ENCODE measurements around the gene MATK. TPM values are rescaled to one million over a fixed set of nuclear protein-coding genes. Genes with fewer than 3 reads are reported as not detected.

The MATK gene
- polyA plus RNA-seq, 1 experiment = not detected

DNA sequence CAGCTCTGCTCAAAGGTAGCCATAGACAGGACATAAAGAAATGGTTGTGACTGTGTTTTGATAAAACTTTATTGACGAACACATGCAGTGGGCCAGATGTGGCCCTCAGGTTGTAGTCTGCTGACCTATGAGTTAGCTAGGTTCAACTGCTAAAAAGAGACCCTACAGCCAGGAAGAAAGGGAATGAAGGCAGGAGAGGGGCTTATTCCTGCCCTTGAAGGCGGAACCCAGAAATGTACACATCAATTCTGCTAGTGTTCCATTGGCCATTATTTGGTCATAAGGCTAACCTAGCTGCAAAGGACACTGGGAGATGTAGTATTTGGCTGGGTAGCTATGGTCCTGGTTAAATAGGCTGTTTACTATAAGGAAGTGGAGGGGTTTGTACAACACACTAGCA lies 42.7 kb downstream of the MATK start:
- Histone ChIP-seq H3K27ac (ENCODE audit: low read depth, low read length) (no peak overlapping the region), H3K4me3 (ENCODE audit: low read depth, low read length) (no peak overlapping the region), H3K27me3 (ENCODE audit: control insufficient read depth, insufficient read depth, low read length) (peaks cover 5% of the 10 kb centered on the region), H3K9me3 (ENCODE audit: control insufficient read depth, insufficient read depth, low read length) (no peaks in the 10 kb centered on the region; the same call in 1 of the 2 replicates)
- ChIA-PET POLR2A (no interaction called here), CTCF (no interaction called here)
- TF ChIP-seq, protein P1, sequence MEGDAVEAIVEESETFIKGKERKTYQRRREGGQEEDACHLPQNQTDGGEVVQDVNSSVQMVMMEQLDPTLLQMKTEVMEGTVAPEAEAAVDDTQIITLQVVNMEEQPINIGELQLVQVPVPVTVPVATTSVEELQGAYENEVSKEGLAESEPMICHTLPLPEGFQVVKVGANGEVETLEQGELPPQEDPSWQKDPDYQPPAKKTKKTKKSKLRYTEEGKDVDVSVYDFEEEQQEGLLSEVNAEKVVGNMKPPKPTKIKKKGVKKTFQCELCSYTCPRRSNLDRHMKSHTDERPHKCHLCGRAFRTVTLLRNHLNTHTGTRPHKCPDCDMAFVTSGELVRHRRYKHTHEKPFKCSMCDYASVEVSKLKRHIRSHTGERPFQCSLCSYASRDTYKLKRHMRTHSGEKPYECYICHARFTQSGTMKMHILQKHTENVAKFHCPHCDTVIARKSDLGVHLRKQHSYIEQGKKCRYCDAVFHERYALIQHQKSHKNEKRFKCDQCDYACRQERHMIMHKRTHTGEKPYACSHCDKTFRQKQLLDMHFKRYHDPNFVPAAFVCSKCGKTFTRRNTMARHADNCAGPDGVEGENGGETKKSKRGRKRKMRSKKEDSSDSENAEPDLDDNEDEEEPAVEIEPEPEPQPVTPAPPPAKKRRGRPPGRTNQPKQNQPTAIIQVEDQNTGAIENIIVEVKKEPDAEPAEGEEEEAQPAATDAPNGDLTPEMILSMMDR (IDR thresholded peaks at IDR 0.05; ENCODE audit: low read depth, low read length) = no peak
- DNase-seq (ENCODE audit: low read depth, low spot score) = no peak

DNA sequence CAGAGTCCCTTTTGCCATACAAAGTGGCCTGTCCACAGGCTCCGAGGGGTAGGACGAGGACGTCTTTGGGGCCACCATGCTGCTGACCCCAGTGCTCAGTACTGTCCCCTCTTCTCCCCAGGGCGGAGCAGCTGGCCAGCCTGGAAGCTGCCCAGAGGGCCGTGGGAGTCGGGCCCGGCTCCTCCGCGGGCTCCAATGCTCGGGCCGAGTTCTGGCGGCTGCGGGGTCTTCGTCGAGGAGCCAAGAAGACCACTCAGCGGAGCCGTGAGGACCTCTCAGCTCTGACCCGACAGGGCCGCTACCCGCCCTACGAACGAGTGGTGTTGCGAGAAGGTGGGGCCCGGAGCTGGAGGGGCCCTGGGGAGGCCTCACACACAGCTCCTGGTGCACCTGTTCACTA lies 45.8 kb downstream of the MATK start:
- DNase-seq (ENCODE audit: low read depth, low spot score) = no peak
- no peaks in the 10 kb centered on the region; the same call in 1 of the 2 replicates for H3K9me3 ChIP-seq (ENCODE audit: control insufficient read depth, insufficient read depth, low read length)
- peaks cover under 1% of the 10 kb centered on the region for H3K27me3 ChIP-seq (ENCODE audit: control insufficient read depth, insufficient read depth, low read length)
- ChIA-PET CTCF (interaction anchor here (1.1 kb wide), 1 partner anchor 24 kb away, joined by 3 read pairs; no protein-coding TSS in a partner anchor), POLR2A (interaction anchor here (1.0 kb wide), 1 partner anchor 23 kb away, joined by 3 read pairs; no protein-coding TSS in a partner anchor)
- TF ChIP-seq, protein P1 (IDR thresholded peaks at IDR 0.05; ENCODE audit: low read depth, low read length) = no peak
- H3K27ac ChIP-seq (ENCODE audit: low read depth, low read length) = no peak overlapping the region
- no peak overlapping the region for H3K4me3 ChIP-seq (ENCODE audit: low read depth, low read length)

DNA sequence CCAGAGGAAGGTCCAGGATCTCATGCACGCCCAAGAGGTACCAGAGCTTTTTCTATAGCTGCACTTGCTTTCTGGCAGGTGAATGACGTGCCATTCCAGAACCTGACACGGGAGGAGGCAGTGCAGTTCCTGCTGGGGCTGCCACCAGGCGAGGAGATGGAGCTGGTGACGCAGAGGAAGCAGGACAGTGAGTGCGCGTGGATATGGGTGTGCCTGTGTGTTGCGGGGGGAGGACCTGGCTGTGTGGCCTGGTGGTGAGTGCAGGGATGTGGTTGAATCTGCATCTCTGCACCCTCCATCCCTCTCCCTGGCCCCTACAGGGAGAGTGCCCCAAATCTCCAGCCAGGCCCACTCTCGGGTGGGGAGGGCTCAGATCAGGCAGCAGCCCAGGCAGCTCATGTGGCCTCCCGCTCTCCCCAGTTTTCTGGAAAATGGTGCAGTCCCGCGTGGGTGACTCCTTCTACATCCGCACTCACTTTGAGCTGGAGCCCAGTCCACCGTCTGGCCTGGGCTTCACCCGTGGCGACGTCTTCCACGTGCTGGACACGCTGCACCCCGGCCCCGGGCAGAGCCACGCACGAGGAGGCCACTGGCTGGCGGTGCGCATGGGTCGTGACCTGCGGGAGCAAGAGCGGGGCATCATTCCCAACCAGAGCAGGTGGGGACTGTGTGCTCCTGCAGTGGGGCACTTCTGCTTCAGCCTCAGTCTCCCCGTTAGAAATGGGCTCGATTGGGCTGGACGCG lies 47.5 kb downstream of the MATK start:
- no peak for DNase-seq (ENCODE audit: low read depth, low spot score)
- TF ChIP-seq, protein P1 (IDR thresholded peaks at IDR 0.05; ENCODE audit: low read depth, low read length) = no peak
- ChIA-PET POLR2A (no interaction called here), CTCF (interaction anchor here (1.1 kb wide), 1 partner anchor 433 kb away, joined by 6 read pairs; no protein-coding TSS in a partner anchor)
- Histone ChIP-seq H3K9me3 (ENCODE audit: control insufficient read depth, insufficient read depth, low read length) (no peaks in the 10 kb centered on the region; the same call in 1 of the 2 replicates), H3K4me3 (ENCODE audit: low read depth, low read length) (no peak overlapping the region), H3K27ac (ENCODE audit: low read depth, low read length) (no peak overlapping the region), H3K27me3 (ENCODE audit: control insufficient read depth, insufficient read depth, low read length) (peaks cover 2% of the 10 kb centered on the region)

DNA sequence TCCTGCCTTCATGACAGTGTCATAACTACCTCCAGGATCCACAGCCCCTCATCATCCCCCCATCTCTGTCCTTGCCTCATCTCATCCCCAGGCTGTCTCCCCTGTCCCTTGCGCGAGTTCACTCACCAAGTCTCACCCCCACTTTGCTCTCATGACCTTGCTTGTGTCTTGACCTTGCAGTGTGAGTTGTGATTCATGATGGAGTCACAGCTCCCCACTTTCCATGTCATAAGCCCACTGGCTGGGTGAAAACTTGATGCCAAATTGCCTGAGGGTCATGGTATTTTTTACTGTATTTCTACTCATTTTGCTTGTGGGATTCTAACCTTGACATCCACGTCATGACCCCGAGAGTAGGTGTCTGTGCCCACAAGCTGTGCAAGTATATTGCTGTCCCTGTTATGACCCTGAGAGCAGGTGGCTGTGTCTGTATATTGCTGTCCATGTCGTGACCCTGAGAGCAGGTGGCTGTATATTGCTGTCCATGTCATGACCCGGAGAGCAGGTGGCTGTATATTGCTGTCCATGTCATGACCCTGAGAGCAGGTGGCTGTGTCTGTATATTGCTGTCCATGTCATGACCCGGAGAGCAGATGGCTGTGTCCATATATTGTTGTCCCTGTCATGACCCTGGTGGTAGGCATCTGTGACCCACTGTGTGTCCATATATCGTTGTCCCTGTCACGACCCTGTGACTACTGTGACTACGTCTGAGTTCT lies 48.5 kb downstream of the MATK start:
- TF ChIP-seq, protein P1 (IDR thresholded peaks at IDR 0.05; ENCODE audit: low read depth, low read length) = no peak
- Histone ChIP-seq H3K9me3 (ENCODE audit: control insufficient read depth, insufficient read depth, low read length) (no peaks in the 10 kb centered on the region; the same call in 1 of the 2 replicates), H3K27ac (ENCODE audit: low read depth, low read length) (no peak overlapping the region), H3K4me3 (ENCODE audit: low read depth, low read length) (no peak overlapping the region), H3K27me3 (ENCODE audit: control insufficient read depth, insufficient read depth, low read length) (peaks cover 5% of the 10 kb centered on the region)
- ChIA-PET CTCF (no interaction called here), POLR2A (no interaction called here)
- DNase-seq (ENCODE audit: low read depth, low spot score) = no peak

Data from AG04450 (cell line).